ENCODE measurements around the gene SEMA6A.
"Not testable (repeated sequence)": the region's sequence is repeated elsewhere in the genome, so short reads cannot be mapped to it uniquely, and the experiment has no call there.

SEMA6A gene

GRCh38 chr5:116546743-116547124 is 27.9 kb downstream of the SEMA6A start:
- FAIRE-seq = no peak

- no peak for FAIRE-seq
Observed at GRCh38 chr5:116546033-116546742, 28.4 kb downstream of the SEMA6A start.

GRCh38 chr5:116545465-116545864 is 29.2 kb downstream of the SEMA6A start:
- not testable (repeated sequence) for FAIRE-seq

GRCh38 chr5:116544531-116545241 is 29.9 kb downstream of the SEMA6A start:
- no peak for FAIRE-seq

- no peak for FAIRE-seq
Observed at GRCh38 chr5:116543501-116543900, 31.1 kb downstream of the SEMA6A start.

- FAIRE-seq = no peak
Observed at GRCh38 chr5:116542619-116543018, 32.0 kb downstream of the SEMA6A start.

- no peak for FAIRE-seq
Observed at GRCh38 chr5:116539222-116539621, 35.4 kb downstream of the SEMA6A start.

- FAIRE-seq = no peak
Observed at GRCh38 chr5:116536316-116537083, 38.1 kb downstream of the SEMA6A start.

- no peak for FAIRE-seq
Observed at GRCh38 chr5:116534964-116535651, 39.5 kb downstream of the SEMA6A start.

- no peak for FAIRE-seq
Observed at GRCh38 chr5:116532762-116533525, 41.7 kb downstream of the SEMA6A start.

GRCh38 chr5:116531635-116532034 is 43.0 kb downstream of the SEMA6A start:
- no peak for FAIRE-seq

- no peak for FAIRE-seq
Observed at GRCh38 chr5:116531117-116531516, 43.5 kb downstream of the SEMA6A start.

GRCh38 chr5:116530276-116530675 is 44.3 kb downstream of the SEMA6A start:
- FAIRE-seq = no peak

- no peak for FAIRE-seq
Observed at GRCh38 chr5:116529615-116530014, 45.0 kb downstream of the SEMA6A start.

- no peak for FAIRE-seq
Observed at GRCh38 chr5:116528519-116529234, 45.9 kb downstream of the SEMA6A start.

- no peak for FAIRE-seq
Observed at GRCh38 chr5:116527582-116527981, 47.0 kb downstream of the SEMA6A start.

GRCh38 chr5:116525674-116526073 is 48.9 kb downstream of the SEMA6A start:
- FAIRE-seq = no peak

GRCh38 chr5:116524966-116525365 is 49.7 kb downstream of the SEMA6A start:
- no peak for FAIRE-seq

GRCh38 chr5:116524051-116524904 is 50.3 kb downstream of the SEMA6A start:
- no peak for FAIRE-seq

GRCh38 chr5:116523182-116523581 is 51.4 kb downstream of the SEMA6A start:
- not testable (repeated sequence) for FAIRE-seq
